HG02885 (cell line): ENCODE measurements around the gene DTWD2.
"Not testable (repeated sequence)": the region's sequence is repeated elsewhere in the genome, so short reads cannot be mapped to it uniquely, and the experiment has no call there.

Experiments used
- ATAC-seq: cut with Tn5 transposase; IDR thresholded peaks from one replicate; pipeline ENCODE4 v1.9.1; 2021; ENCODE audit warnings: mild to moderate bottlenecking; ENCODE audit not compliant: unreplicated experiment, poor library complexity

Gene DTWD2

DNA sequence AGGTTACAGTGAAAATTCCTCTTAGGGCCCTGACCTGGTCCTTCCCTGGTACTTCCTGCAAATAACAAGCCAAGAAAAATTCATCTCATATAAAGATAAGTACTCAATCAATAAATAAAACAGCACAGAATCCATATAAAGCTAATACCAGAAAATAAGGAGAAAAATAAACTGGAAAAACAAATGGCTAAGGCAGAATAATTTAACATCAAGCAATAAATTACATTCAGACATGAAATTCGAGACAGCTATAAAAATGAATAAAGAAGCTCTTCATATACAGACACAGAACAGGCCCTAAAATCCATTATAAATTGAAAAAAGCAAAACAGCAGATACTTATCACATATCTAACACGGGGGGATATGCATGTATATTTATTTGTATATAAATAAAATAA lies 99.2 kb downstream of the DTWD2 start:
- no peak for ATAC-seq

DNA sequence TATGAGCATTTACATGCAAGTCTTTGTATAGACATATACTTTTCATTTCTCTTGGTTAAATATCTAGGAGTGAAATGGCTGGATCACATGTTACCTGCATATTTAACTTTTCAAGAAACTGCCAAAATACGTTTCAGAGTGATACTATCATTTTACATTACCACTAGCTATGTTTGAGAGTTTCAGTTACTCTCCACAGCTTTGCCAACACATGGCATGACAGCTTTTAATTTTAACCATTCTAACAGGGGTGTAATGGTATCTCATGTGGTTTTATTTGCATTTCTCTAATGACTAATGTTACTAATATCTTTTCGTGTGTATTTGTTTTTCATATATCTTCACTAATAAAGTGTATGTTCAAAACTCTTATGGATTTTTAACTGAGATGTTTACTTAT lies 99.8 kb downstream of the DTWD2 start:
- no peak for ATAC-seq

DNA sequence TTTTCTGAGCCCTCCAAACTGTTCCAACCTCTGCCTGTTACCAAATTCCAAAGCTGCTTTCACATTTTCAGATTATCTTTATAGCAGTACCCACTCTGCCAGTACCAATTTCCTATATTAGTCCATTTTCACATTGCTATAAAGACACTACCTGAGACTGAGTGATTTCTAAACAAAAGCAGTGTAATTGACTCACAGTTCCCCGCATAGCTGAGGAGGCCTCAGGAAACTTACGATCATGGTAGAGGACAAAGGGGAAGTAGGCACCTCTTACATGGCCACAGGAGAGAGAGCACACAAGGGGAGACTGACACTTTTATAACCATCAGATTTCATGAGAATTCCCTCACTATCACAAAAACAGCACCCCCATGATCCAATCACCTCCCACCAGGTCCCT lies 105.0 kb downstream of the DTWD2 start:
- peak; percentile 76 for ATAC-seq

DNA sequence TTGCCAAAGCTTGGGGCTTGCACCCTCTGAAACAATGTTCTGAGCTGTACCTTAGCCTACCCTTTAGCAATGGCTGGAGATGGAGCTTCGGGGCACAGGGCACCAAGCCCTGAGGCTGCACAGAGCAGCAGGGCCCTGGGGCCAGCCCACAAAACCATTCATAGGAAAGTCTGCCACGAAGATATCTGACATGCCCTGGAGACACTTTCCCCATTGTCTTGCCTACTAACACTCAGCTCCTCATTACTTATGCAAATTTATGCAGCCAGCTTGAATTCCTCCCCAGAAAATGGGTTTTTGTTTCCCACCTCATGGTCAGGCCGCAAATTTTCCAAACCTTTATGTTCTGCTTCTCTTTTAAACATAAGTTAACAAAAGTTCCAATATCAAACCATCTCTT lies 105.7 kb downstream of the DTWD2 start:
- ATAC-seq, result no peak

DNA sequence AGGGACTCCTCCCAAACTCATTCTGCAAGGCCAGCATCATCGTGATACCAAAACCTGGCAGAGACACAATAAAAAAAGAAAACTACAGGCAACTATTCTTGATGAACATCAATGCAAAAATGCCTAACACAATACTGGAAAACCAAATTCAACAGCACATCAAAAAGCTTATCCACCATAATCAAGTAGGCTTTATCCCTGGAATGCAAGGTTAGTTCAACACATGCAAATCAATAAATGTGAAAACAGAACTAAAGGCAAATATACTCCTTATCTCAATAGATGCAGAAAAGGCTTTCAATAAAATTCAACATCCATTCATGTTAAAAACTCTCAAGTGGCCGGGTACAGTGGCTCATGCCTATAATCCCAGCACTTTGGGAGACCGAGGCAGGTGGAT lies 111.5 kb downstream of the DTWD2 start:
- ATAC-seq, result not testable (repeated sequence)

DNA sequence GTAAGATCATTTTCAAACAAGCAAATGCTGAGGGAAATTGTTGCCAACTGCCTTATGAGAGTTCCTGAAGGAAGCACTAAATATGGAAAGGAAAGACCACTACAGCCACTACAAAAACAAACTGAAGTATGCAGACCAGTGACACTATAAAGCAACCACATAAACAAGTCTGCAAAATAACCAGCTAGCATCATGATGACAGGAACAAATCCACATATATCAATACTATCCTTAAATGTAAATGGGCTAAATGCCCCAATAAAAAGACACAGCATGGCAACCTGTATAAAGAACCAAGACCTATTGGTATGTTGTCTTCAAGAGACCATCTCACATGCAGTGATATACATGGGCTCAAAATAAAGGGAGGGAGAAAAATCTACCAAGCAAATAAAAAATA lies 113.2 kb downstream of the DTWD2 start:
- no peak for ATAC-seq

DNA sequence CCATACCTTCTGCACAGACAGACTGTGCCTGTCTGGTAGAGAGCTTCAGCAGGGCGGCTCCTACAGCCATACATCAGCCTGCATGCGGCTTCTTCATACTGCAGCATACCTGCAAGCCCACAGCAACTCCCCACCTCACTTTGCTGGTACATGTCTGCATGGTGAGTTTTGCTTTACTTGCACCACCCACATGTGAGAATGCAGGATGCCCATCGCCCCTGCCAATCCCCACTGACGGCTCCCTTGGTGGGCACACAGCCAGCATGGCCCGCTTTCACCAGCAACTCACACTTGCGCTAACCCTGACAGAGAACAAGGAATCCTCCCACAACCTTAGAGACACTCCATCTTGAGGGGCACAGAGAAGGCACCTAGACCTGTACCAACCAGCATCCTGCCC lies 114.9 kb downstream of the DTWD2 start:
- ATAC-seq, result no peak

DNA sequence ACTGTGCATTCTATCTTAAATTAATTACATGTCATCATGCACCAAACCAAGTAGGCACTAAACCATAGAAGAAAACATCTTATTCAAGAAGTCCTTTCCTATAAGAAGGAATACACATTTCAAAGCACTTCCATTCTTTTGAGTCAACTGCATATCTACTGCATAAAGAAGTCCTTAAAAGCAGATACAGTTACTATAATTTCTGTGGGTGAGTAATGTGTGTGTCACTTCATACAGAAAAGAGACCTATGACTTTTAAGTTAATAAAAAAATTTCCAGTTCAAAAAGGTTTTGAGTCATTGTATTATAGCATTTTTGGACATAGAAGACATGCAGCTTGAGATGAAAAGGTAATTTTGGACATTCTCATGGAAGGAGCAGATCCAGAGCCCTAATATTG lies 125.0 kb downstream of the DTWD2 start:
- ATAC-seq, result no peak

DNA sequence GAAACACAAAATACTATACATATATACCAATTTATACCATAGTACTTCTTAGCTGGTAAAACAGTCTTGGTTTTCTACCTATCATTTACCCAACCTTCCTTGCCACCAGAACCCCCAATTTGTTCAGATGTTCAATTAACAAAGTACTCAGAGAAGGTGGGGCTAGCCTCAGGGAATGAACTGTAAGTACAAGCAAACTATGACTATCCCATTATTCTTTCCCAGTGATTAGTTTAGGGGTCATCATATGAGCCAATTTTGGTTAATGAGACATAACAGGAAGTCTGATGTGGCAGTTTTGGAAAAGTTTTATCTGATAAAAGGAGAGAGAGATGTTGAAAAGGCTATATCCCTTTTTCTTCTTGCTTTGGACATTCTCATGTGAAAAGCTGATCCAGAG lies 125.8 kb downstream of the DTWD2 start:
- no peak for ATAC-seq

DNA sequence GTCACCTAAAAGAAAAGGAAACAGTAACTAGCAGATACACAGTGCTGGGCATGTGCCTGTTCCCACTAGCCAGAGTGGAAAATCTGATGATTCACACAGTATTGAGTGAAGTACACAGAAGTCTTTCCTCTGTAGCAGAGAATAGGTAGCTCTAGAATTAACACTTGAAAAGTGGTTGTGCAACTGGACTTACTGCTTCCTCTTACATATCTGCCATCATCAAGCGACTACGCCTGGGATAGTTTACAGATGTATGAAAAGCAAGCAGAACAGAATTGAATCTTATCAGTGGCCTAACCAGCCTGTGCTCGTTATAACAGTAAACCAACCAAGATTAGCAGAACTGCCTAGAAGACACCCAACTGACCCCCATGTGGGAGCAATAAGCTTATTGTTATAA lies 130.6 kb downstream of the DTWD2 start:
- ATAC-seq, result no peak

DNA sequence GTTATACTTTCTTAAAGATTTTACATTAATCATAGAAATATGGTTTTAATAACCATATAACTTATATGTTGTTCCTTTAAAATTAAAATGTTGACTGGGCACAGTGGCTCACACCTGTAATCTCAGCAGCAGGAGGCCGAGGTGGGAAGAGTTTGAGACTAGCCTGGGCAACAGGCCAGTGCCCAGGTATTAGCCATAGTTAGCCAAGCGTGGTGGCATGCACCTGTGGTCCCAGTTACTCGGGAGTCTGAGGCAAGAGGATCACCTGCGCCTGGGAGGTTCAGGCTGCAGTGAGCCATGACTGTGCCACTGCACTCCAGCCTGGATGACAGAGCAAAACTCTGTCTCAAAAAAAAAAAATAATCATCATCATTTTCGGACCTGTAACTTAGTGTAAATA lies 133.5 kb downstream of the DTWD2 start:
- no peak for ATAC-seq

DNA sequence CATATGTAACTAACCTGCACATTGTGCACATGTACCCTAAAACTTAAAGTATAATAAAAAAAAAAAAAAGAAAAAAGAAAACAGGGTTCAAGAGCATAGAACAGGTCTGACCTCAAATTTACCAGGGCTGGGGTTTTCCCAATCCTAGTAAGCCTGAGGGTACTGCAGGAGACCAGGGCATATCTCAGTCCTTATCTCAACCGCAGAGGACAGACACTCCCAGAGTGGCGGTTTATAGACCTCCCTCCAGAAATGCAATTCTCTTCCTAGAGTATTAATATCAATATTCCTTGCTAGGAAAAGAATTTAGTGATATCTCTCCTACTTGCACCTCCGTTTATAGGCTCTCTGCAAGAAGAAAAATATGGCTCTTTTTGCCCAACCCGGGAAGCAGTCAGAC lies 136.6 kb downstream of the DTWD2 start:
- ATAC-seq, result not testable (repeated sequence)

DNA sequence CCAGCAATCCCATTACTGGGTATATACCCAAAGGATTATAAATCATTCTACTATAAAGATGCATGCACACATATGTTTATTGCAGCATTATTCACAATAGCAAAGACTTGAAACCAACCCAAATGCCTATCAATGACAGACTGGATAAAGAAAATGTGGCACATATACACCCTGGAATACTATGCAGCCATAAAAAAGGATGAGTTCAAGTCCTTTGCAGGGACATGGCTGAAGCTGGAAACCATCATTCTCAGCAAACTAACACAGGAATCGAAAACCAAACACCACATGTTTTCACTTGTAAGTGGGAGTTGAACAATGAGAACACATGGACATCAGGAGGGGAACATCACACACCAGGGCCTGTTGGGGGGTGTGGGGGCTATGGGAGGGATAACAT lies 138.8 kb downstream of the DTWD2 start:
- ATAC-seq, result not testable (repeated sequence)

DNA sequence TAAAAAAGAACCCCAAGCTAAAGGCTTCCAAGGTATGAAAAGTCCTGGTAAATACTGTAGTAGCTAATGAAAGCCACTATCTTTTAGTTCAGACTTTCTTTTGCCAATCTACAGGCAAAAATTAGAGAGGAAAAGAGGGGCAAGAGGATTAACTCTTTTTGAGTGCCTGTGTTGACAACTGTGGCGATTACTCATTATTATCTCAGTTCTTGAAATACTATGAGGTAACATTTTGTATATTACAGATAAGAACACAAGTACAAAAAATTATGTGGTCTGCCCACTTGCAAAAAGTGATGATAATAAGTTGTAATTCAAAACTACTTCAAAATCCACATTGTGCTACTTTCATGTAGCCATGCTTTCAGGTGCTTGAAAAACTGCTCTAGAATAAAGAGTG lies 144.0 kb downstream of the DTWD2 start:
- no peak for ATAC-seq

DNA sequence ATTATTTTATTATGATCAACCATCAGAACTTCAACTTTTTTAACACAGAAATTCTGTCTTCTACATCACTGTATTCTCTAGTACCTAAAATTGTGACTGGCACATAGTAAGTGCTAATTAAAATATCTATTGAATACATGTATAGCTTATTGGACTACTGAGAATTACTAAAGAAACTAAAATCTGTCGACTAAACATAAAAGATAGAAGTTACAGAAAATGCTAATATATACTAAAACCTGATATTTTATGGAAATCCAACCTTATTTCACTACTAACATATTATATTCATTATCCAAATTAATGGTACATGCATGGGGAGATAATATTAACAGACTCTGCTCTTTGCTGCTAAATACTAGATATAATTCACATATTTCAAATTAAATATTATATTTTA lies 153.6 kb downstream of the DTWD2 start:
- ATAC-seq, result no peak

DNA sequence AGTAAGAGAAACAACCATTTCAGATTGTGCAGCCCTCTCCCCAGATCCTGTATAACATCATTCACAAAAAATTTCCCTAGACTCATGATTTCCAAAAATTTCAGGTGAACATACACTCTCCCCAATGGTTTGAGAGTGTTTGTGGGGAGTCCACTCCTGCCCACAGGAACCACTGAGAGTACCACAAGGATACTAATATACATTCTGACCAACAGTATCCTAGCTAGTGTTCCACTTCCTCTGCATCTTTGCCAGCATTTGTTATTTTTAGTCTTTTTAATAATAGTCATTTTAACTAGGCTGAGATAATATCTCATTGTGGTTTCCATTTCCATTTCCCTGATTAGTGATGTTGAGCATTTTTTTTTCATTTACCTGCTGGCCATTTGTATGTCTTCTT lies 155.4 kb downstream of the DTWD2 start:
- ATAC-seq, result peak; percentile 44

DNA sequence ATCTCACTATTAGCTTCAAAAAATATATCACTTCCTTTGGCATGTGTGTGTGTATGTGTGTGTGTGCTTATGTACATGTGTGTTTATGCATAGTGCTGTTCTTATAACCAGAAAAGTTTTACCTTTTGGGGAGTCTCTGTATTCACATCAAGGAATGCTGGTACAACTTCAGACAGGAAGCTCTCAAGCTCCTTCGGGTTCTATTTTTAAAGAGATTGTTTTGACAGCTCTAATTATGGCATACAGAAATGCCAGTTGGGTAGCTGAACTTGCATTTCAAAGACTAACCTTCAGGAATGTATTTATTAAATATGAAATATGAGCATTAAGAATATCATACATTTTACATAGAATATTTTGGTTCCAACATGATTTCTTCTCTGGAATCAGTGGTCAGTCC lies 163.1 kb downstream of the DTWD2 start:
- ATAC-seq, result no peak

DNA sequence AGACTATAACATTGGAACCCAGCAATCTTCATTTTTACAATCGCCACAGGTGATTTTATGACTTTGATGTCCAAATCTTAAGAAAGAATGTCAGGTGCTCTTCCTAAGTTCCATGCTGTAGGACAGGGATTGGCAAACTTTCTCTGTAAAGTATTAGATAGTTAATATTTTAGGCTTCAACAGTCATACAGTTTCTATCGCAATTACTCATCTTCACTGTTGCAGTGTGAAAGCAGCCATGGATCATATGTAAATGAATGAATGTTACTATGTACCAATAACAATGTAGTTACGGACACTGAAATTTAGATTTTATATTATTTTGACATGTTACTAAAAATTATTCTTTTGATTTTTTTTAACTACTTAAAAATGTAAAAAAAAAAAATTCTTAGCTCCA lies 169.7 kb downstream of the DTWD2 start:
- ATAC-seq, result no peak

DNA sequence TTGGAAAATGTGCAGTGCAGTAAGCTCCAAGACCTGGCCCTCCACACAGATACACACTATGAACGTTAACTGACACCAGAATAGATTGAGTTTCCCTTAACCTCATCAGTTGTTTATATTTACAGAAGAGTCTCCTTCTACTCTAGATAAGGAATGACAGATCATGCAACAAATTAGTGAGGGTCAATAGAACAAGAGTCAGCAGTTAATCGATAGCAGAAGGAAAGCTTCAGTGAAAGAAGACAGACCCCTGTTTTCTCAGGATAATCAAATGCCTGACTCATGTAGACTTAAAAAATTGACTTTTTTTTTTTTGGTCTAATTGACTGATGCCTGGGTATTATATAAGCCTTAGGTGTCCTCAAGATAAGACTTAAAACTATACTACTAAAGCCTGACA lies 179.9 kb downstream of the DTWD2 start:
- ATAC-seq, result no peak

DNA sequence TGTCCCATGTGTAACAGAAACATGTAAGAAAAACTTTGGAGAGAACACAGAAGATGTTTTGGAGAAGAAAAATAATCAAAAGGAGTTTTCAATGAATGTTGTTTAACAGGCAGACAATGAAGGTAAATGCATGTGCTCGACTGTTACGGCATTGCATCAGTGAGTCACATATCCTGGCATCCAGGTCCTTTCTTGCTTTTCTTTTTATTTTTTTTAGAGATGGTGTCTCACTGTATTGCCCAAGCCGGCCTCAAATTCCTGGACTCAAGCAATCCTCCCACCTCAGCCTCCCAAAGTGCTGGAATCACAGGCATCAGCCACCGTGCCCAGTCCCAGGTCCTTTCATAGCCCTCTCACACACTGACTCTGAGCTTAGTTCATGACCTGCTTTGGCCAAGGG lies 181.8 kb downstream of the DTWD2 start:
- ATAC-seq, result no peak

DNA sequence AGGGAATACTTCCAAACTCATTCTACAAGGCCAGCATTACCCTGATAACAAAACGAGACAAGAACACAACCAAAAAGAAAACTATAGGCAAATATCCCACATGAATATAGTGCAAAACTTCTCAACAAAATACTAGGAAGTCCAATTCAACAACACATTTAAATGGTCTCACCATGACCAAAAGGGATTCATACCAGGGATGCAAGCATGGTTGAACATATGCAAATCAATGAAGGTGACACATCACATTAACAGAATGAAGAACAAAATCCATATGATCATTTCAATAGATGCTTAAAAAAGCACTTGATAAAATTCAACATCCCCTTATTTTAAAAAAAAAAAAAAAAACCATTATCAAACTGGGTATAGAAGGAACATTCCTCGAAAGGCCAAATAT lies 186.0 kb downstream of the DTWD2 start:
- ATAC-seq, result no peak

DNA sequence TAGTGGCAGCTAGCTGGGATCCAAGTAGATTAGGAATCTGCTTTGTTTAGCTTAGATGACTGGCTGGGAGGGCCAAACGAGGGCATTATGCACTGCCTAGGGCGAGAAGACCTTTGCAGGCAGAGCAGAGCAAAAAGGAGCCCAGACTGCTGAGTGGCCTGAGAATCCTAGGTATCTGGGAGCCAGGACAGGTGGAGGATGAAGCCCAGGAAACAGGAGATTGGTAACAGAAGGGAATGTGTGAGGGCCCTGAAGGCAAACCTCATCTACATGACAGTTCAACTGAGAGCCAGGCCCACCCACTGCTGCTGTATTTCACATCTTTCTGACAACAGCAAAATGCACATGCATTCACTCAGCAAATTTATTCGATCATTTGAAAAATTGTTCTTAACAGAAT lies 192.3 kb downstream of the DTWD2 start:
- ATAC-seq, result no peak

DNA sequence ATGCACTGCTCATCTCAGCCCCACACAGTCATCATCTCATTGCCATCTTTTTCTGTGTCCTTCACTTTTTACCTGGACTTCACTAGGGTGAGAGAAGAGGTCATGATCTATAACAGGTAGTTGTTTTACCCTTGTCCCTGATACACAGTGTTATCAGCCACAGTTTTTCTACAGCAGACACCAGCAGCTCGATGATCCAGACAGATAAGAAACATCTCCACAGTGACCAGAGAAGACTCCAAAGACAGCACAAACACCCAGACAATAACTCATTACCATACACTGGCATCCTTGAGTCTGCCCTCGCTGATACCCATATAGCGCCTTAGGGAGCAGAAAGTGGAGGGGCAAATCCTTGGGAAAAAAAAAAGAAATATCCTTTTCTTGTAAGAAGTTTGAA lies 194.1 kb downstream of the DTWD2 start:
- no peak for ATAC-seq
